Left renal cortex interstitium (tissue), 4 donors: ENCODE data around the gene ALDH18A1. TPM values are rescaled to one million over a fixed set of nuclear protein-coding genes. Genes with fewer than 3 reads are reported as not detected.

Experiments
- DNase-seq, 4 donors: peaks; one replicate each; pipeline ENCODE4 v3.0.0-alpha.2; 2013; ENCODE audit warnings: low read depth in 4 of 4, low spot score in 2 of 4, missing footprints in 1 of 4
- polyA plus RNA-seq, 4 donors: library from polyadenylated mRNA; unstranded; fragments of 120-200 nt; gene quantifications; one replicate each; pipeline ENCODE4 v1.2.1, GENCODE V29; 2013; ENCODE audit not compliant: insufficient read length in 4 of 4

The ALDH18A1 gene
- polyA plus RNA-seq, 4 donors: 71.9 to 78.1 (median 77.2) TPM

GRCh38 chr10:95560278-95561176, 96.0 kb downstream of the ALDH18A1 start:
- no peak for DNase-seq

- no peak for DNase-seq
Measured at GRCh38 chr10:95559896-95560277, 96.6 kb downstream of the ALDH18A1 start.

- no peak for DNase-seq
Measured at GRCh38 chr10:95559471-95559870, 97.0 kb downstream of the ALDH18A1 start.

GRCh38 chr10:95558593-95559320, 97.8 kb downstream of the ALDH18A1 start:
- no peak for DNase-seq

- no peak for DNase-seq
Measured at GRCh38 chr10:95556994-95557767, 99.3 kb downstream of the ALDH18A1 start.

Other genes with a start within 250 kb of the ALDH18A1 start
- 10 to 100 TPM; 26.1 to 37.8 (median 29.2) TPM for gene SORBS1, start 95.3 kb downstream of the ALDH18A1 start, polyA plus RNA-seq
- 10 to 100 TPM; 66.9 to 77.3 (median 73.4) TPM for gene TCTN3, start 37.2 kb upstream of the ALDH18A1 start, polyA plus RNA-seq
- 10 to 100 TPM; 18.8 to 26.9 (median 22.6) TPM for gene ENTPD1, start 99.5 kb upstream of the ALDH18A1 start, polyA plus RNA-seq